A673 (cell line): Measurements from ENCODE around the gene CHRNA3. TPM values are rescaled to one million over a fixed set of nuclear protein-coding genes. Genes with fewer than 3 reads are reported as not detected.

ENCODE experiments used
- BruUV-seq: library from RNA; stranded (reverse); fragments of 400-500 nt; replicated peaks from 2 replicates; lab custom pipeline; 2021; lab: Mats Ljungman, UMichigan
- CTCF ChIA-PET: fragments of 300-600 bp; sonication (Branson Sonifier 250); formaldehyde crosslinking; loops from one replicate; lab custom pipeline; 2022; ENCODE audit warnings: antibody characterized with exemption; lab: Charles Lee
- POLR2A ChIA-PET: fragments of 300-600 bp; sonication (Branson Sonifier 250); formaldehyde crosslinking; loops from one replicate; lab custom pipeline; 2022; ENCODE audit warnings: antibody characterized with exemption; ENCODE audit not compliant: low non-redundant PET; lab: Charles Lee
- DNase-seq: peaks from one replicate; pipeline ENCODE4 v3.0.0-alpha.2; 2015; ENCODE audit warnings: low spot score
- H3K27ac ChIP-seq: fragments of 200-600 bp; sonication (generic); 2 replicates; pipeline ENCODE4 v1.5.1; 2016; ENCODE audit warnings: mixed run types, low read depth, mild to moderate bottlenecking, mixed read lengths, antibody characterized with exemption, low read length; ENCODE audit not compliant: poor library complexity, severe bottlenecking
- H3K27me3 ChIP-seq: fragments of 200-600 bp; sonication (generic); replicated peaks from 2 replicates; pipeline ENCODE4 v1.6.1; 2017; ENCODE audit warnings: mixed run types, low read depth, mild to moderate bottlenecking, mixed read lengths, antibody characterized with exemption, low read length; ENCODE audit not compliant: insufficient read depth, poor library complexity
- H3K36me3 ChIP-seq: fragments of 200-600 bp; sonication (generic); 2 replicates; pipeline ENCODE4 v1.6.1; 2016; ENCODE audit warnings: mixed run types, mild to moderate bottlenecking, mixed read lengths, antibody characterized with exemption, low read length; ENCODE audit not compliant: insufficient read depth, poor library complexity, severe bottlenecking
- H3K4me1 ChIP-seq: fragments of 200-600 bp; sonication (generic); 2 replicates; pipeline ENCODE4 v1.6.1; 2017; ENCODE audit warnings: mixed run types, mild to moderate bottlenecking, mixed read lengths, antibody characterized with exemption, low read length; ENCODE audit not compliant: insufficient read depth, poor library complexity, severe bottlenecking
- H3K4me3 ChIP-seq: fragments of 200-600 bp; sonication (generic); 2 replicates; pipeline ENCODE4 v1.5.1; 2016; ENCODE audit warnings: low read depth, mixed run types, mild to moderate bottlenecking, mixed read lengths, low read length; ENCODE audit not compliant: poor library complexity, severe bottlenecking
- H3K9me3 ChIP-seq: fragments of 200-600 bp; sonication (generic); 2 replicates; pipeline ENCODE4 v1.6.1; 2016; ENCODE audit warnings: mixed run types, low read depth, mild to moderate bottlenecking, mixed read lengths, antibody characterized with exemption, low read length; ENCODE audit not compliant: poor library complexity, severe bottlenecking
- CTCF ChIP-seq: fragments of 300-800, 200-600 bp; sonication (generic); conservative IDR thresholded peaks from 2 replicates; pipeline ENCODE4 v1.5.1; 2017; ENCODE audit warnings: low read depth, mild to moderate bottlenecking, antibody characterized with exemption, low read length, moderate library complexity, mixed read lengths
- EZH2 ChIP-seq: fragments of 200-600 bp; sonication (generic); IDR thresholded peaks from 2 replicates; pipeline ENCODE4 v1.6.1; 2017; ENCODE audit warnings: borderline replicate concordance, low read depth, mild to moderate bottlenecking, mixed read lengths, antibody characterized with exemption, low read length; ENCODE audit not compliant: poor library complexity, severe bottlenecking
- intact Hi-C: fragments of 100-400 bp; cut with micrococcal nuclease; formaldehyde crosslinking; loops from one replicate; pipeline ENCODE4 v1.10.0; 2022; ENCODE audit not compliant: unreplicated experiment
- total RNA-seq: library from RNA; stranded (reverse); gene quantifications from 2 replicates; pipeline ENCODE4 v1.2.3, GENCODE V29; 2021

CHRNA3 gene
- total RNA-seq, 1 experiment from 2014 or later, result not detected

- BruUV-seq, result no TSS peak
- no peaks in the 10 kb centered on the region for H3K36me3 ChIP-seq
- DNase-seq, result no peak
- ChIA-PET CTCF (no interaction called here), POLR2A (no interaction called here)
- no peaks in the 10 kb centered on the region for H3K4me1 ChIP-seq
- H3K27ac ChIP-seq, result no peak overlapping the region
- no peak overlapping the region for H3K4me3 ChIP-seq
- no peaks in the 10 kb centered on the region for H3K9me3 ChIP-seq
- intact Hi-C loops, result no loop called here
- H3K27me3 ChIP-seq, result peaks cover 6% of the 10 kb centered on the region
- TF ChIP-seq CTCF (no peak), EZH2 (no peak)
These were observed 16.4 kb downstream of the CHRNA3 start for GRCh38 chr15:78604420-78604819.

- Histone ChIP-seq H3K4me1 (no peaks in the 10 kb centered on the region), H3K36me3 (no peaks in the 10 kb centered on the region), H3K4me3 (no peak overlapping the region), H3K27ac (no peak overlapping the region), H3K9me3 (no peaks in the 10 kb centered on the region), H3K27me3 (peaks cover 6% of the 10 kb centered on the region)
- ChIA-PET POLR2A (no interaction called here), CTCF (no interaction called here)
- TF ChIP-seq EZH2, result no peak
- TF ChIP-seq CTCF, result no peak
- no peak for DNase-seq
- intact Hi-C loops, result no loop called here
- no TSS peak for BruUV-seq
These were observed 17.3 kb downstream of the CHRNA3 start for GRCh38 chr15:78603467-78603866.

DNA sequence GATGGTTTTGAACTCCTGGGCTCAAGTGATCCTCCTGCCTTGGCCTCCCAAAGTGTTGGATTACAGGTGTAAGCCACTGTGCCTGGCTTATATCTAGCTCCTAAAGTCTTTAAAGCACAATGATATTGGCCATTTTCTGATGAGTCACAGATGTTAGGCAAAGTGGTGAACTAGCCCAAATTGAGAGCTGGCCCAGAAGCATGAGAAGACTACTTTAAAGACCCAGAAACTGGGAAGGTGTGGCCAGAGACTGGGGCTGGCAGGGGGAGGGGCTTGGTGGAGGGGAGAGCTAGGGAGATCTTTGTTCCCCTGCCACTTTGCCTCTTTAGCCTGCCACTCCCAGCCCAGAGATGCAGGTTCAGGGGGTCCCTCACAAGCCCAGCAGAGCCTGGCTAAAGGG is 21.6 kb downstream of the CHRNA3 start:
- Histone ChIP-seq H3K9me3 (no peaks in the 10 kb centered on the region), H3K27me3 (no peaks in the 10 kb centered on the region), H3K4me1 (no peaks in the 10 kb centered on the region), H3K36me3 (no peaks in the 10 kb centered on the region), H3K27ac (no peak overlapping the region), H3K4me3 (no peak overlapping the region)
- ChIA-PET CTCF (interaction anchor here (0.7 kb wide), 1 partner anchor 155 kb away, joined by 9 read pairs; no protein-coding TSS in a partner anchor), POLR2A (interaction anchor here (0.6 kb wide), 1 partner anchor 59 kb away, joined by 3 read pairs; no protein-coding TSS in a partner anchor)
- intact Hi-C loops, result no loop called here
- no TSS peak for BruUV-seq
- DNase-seq, result no peak
- no peak for TF ChIP-seq CTCF
